Hindlimb muscle (tissue), 1 donor: ENCODE results near the gene STPG1. TPM values are rescaled to one million over a fixed set of nuclear protein-coding genes. Genes with fewer than 3 reads are reported as not detected.

Source experiments
- DNase-seq: peaks from one replicate; pipeline ENCODE4 v3.0.0-alpha.2; 2013
- polyA plus RNA-seq: library from polyadenylated mRNA; unstranded; fragments of 120-200 nt; gene quantifications from one replicate; pipeline ENCODE4 v1.2.1, GENCODE V29; 2013; ENCODE audit not compliant: insufficient read length

The STPG1 gene
- polyA plus RNA-seq, 1 donor, result 2.0 TPM

DNA sequence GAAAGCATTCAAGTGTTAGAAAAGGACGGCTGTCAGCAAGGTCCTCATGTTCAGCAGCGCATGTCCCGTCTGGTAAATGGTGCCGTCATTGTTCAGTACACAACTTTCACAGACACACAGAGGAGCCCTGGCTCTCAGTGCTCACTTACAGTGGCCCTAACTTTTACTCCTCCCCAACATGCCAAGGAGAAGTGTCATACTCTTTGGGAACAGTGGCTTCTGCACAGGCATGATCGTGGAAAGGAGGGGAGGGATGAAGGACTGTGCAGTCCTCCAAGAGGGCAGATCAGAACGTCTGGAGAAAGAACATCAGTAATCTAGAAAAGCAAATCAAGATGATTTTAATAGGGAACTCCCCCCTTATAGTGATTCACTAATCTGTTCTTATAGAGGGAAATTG is 98.2 kb downstream of the STPG1 start:
- no peak for DNase-seq

DNA sequence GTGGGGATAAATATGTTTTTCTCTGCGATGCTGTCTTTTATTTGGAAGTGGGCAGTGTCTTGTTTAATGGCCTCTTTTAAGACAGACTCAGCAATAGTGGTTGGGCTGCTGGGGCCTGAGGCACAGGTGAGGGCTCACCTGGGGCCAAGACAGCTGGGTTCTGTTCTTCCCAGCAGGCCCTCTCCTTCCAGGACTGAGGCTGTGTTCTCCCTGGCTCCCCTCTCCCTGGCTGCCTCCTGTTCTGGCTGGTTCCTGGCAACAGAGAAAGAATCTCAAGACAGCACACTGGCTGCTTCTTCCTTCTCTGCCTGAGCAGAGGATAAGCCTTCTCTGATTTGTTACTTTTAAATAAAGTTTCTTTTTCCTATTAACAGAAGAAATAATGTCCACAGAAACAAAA is 101.8 kb downstream of the STPG1 start:
- no peak for DNase-seq

GRCh38 chr1:24311234-24311633 is 102.3 kb downstream of the STPG1 start:
- DNase-seq, result no peak

GRCh38 chr1:24309762-24310485 is 103.7 kb downstream of the STPG1 start:
- no peak for DNase-seq

- DNase-seq, result no peak
Observed at GRCh38 chr1:24308365-24309015, 105.1 kb downstream of the STPG1 start.

Other genes with a start within 250 kb of the STPG1 start
- gene IFNLR1, start 226.5 kb downstream of the STPG1 start, polyA plus RNA-seq, result 0.12 TPM
- gene GRHL3, start 94.4 kb downstream of the STPG1 start, polyA plus RNA-seq, result 0.68 TPM
- 4.5 TPM for gene NIPAL3, start 2.0 kb upstream of the STPG1 start, polyA plus RNA-seq
- gene RCAN3, start 89.1 kb upstream of the STPG1 start, polyA plus RNA-seq, result 1.5 TPM
- 0.06 TPM for gene NCMAP, start 142.3 kb upstream of the STPG1 start, polyA plus RNA-seq
- gene SRRM1, start 229.5 kb upstream of the STPG1 start, polyA plus RNA-seq, result 88.8 TPM